DOHH2 (cell line): ENCODE results near the gene SEMA5A.

Experiments
- EZH2phosphoT487 ChIP-seq: fragments of 200-600 bp; sonication (generic); IDR thresholded peaks from 2 replicates; pipeline ENCODE4 v1.6.1; 2017; ENCODE audit warnings: borderline replicate concordance, mild to moderate bottlenecking, antibody characterized with exemption, low read length, moderate library complexity, mixed read lengths
- TF ChIP-seq, protein P1 (sequence below): fragments of 200-600 bp; sonication (generic); IDR thresholded peaks from one replicate; pipeline ENCODE4 v1.5.1; 2014; ENCODE audit warnings: antibody characterized with exemption, mild to moderate bottlenecking, low read depth, low read length; ENCODE audit not compliant: poor library complexity, severe bottlenecking

DNA sequence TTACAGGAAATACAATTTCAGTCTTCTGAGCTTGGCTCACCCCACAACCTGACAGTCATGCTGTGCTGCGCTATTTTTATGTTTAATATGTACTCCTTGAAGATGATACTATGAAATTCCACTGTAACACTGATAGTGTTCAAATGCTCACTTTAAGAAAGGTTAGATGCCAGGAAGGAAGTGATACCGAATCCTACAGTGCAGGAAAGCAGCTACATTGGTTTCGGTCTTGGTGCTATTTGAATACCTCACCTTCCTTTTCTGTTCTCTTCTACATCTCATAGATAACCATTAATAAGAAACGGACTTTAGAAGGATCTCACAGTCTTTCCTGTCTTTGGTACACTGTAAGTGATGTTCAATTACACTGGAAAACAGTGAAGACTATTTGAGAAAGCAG is 117.6 kb downstream of the SEMA5A start:
- TF ChIP-seq, protein P1, sequence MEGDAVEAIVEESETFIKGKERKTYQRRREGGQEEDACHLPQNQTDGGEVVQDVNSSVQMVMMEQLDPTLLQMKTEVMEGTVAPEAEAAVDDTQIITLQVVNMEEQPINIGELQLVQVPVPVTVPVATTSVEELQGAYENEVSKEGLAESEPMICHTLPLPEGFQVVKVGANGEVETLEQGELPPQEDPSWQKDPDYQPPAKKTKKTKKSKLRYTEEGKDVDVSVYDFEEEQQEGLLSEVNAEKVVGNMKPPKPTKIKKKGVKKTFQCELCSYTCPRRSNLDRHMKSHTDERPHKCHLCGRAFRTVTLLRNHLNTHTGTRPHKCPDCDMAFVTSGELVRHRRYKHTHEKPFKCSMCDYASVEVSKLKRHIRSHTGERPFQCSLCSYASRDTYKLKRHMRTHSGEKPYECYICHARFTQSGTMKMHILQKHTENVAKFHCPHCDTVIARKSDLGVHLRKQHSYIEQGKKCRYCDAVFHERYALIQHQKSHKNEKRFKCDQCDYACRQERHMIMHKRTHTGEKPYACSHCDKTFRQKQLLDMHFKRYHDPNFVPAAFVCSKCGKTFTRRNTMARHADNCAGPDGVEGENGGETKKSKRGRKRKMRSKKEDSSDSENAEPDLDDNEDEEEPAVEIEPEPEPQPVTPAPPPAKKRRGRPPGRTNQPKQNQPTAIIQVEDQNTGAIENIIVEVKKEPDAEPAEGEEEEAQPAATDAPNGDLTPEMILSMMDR, result no peak
- no peak for TF ChIP-seq EZH2phosphoT487
